GM12891 (cell line): Measurements from ENCODE around the gene DNAJB4.

Experiments used
- POLR2A ChIP-seq: IDR thresholded peaks from 2 replicates; pipeline ENCODE4 v1.6.1; 2011; ENCODE audit warnings: low read depth, low read length, control low read depth
- TAF1 ChIP-seq: IDR thresholded peaks from 2 replicates; pipeline ENCODE4 v1.6.1; 2011; ENCODE audit warnings: low read depth, low read length, control low read depth

GRCh38 chr1:78033797-78034172 lies 29.0 kb downstream of the DNAJB4 start:
- TF ChIP-seq TAF1 (no peak), POLR2A (no peak)
